Ovary (tissue), 3 donors: ENCODE measurements around the gene SYT15.

ENCODE experiments used
- EP300 ChIP-seq: sonication (generic); formaldehyde crosslinking; IDR thresholded peaks from one replicate; pipeline ENCODE4 v1.6.1; 2017; ENCODE audit warnings: antibody characterized with exemption
- POLR2A ChIP-seq: fragments of 450-650 bp; IDR thresholded peaks from one replicate; pipeline ENCODE4 v1.6.1; 2017; ENCODE audit warnings: antibody characterized with exemption, mild to moderate bottlenecking, moderate library complexity
- TF ChIP-seq, protein P1 (sequence below), 3 donors: fragments of 450-650 bp in 2 of 3; fragments of 200-600 bp in 1 of 3; IDR thresholded peaks; one replicate each; pipeline versions ENCODE4 v1.5.1 to v1.8.0; 2016 to 2022; ENCODE audit warnings: antibody characterized with exemption in 3 of 3, mild to moderate bottlenecking in 1 of 3
- donor health status: DM: no; HTN: no; CAD: no.

DNA sequence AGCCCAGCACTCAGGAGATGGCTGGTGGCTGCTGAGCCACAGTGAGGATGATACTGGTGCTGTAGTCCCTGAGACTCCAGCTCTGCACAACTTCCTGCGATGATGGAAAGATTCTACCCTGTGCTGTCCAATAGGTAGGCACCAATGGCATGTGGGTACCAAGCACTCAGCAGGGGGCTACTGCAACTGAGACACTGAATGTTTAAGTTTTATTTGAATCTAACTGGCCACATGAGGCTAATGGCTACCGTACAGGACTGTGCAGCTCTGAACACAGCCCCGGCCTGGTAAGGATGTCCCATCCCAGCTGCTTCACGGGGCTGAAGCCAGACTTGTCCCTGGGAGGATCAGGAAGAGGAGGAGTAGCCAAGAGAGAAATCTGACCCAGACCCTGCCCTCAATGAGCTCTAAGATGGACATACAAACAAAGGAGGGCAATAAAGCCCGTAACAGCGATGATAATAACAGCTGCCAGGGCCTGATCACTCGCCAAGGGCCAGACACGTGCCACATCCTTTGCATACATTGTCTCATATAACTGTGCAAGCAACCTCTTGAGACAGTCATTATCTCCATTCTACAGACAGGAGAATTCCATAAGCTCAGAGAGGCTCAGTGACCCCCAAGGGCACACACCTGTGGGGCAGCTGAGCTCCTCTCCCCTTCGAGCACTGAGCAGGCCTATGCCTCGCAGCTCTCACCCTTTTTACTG is 26.2 kb upstream of the SYT15 start:
- TF ChIP-seq, protein P1, sequence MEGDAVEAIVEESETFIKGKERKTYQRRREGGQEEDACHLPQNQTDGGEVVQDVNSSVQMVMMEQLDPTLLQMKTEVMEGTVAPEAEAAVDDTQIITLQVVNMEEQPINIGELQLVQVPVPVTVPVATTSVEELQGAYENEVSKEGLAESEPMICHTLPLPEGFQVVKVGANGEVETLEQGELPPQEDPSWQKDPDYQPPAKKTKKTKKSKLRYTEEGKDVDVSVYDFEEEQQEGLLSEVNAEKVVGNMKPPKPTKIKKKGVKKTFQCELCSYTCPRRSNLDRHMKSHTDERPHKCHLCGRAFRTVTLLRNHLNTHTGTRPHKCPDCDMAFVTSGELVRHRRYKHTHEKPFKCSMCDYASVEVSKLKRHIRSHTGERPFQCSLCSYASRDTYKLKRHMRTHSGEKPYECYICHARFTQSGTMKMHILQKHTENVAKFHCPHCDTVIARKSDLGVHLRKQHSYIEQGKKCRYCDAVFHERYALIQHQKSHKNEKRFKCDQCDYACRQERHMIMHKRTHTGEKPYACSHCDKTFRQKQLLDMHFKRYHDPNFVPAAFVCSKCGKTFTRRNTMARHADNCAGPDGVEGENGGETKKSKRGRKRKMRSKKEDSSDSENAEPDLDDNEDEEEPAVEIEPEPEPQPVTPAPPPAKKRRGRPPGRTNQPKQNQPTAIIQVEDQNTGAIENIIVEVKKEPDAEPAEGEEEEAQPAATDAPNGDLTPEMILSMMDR (IDR thresholded peaks at IDR 0.05), result no peak
- no peak for TF ChIP-seq POLR2A
- no peak for TF ChIP-seq EP300
